CD14-positive monocyte (primary cell): ENCODE data around the gene SRPRA. TPM values are rescaled to one million over a fixed set of nuclear protein-coding genes. Genes with fewer than 3 reads are reported as not detected.

ENCODE experiments used
- DNase-seq, 3 donors: peaks; one replicate each; pipeline ENCODE4 v3.0.0-alpha.2; 2011 to 2022
- H2AFZ ChIP-seq: 2 replicates; pipeline ENCODE4 v1.6.0; 2012; ENCODE audit warnings: mild to moderate bottlenecking, low read depth, low read length, inconsistent platforms; ENCODE audit not compliant: insufficient read depth, poor library complexity, severe bottlenecking
- H3K27ac ChIP-seq, 2 donors: 1 replicate in 1 of 2; 2 replicates in 1 of 2; pipeline ENCODE4 v1.5.1; 2012 to 2013; ENCODE audit warnings: low read length in 2 of 2, control low read depth in 1 of 2, inconsistent platforms in 1 of 2, low read depth in 1 of 2, mild to moderate bottlenecking in 1 of 2
- H3K27me3 ChIP-seq, 2 donors: one replicate each; pipeline versions ENCODE4 v1.6.0 to v1.6.1; 2011 to 2013; ENCODE audit warnings: low read length in 2 of 2; ENCODE audit not compliant: control insufficient read depth in 2 of 2, insufficient read depth in 2 of 2
- H3K36me3 ChIP-seq, 2 donors: replicated peaks in 1 of 2; 1 replicate in 1 of 2; 2 replicates in 1 of 2; pipeline versions ENCODE4 v1.5.1 to v1.6.1; 2012 to 2013; ENCODE audit warnings: low read length in 2 of 2, control low read depth in 1 of 2, inconsistent platforms in 1 of 2, mild to moderate bottlenecking in 1 of 2; ENCODE audit not compliant: insufficient read depth in 2 of 2, control insufficient read depth in 1 of 2
- H3K4me1 ChIP-seq, 2 donors: 1 replicate in 1 of 2; 2 replicates in 1 of 2; pipeline versions ENCODE4 v1.5.1 to v1.6.1; 2012 to 2013; ENCODE audit warnings: low read length in 2 of 2, control low read depth in 1 of 2, inconsistent platforms in 1 of 2, mild to moderate bottlenecking in 1 of 2, moderate library complexity in 1 of 2; ENCODE audit not compliant: insufficient read depth in 2 of 2, control insufficient read depth in 1 of 2
- H3K4me2 ChIP-seq: replicated peaks from 2 replicates; pipeline ENCODE3; 2012; ENCODE audit warnings: low read length, moderate library complexity, mild to moderate bottlenecking; ENCODE audit not compliant: poor library complexity, severe bottlenecking; ENCODE audit errors: extremely low read depth
- H3K4me3 ChIP-seq, 3 experiments: fragments of 200-600 bp in 1 of 3; sonication (generic) in 1 of 3; replicated peaks in 1 of 3; 1 replicate in 2 of 3; 2 replicates in 1 of 3; pipeline ENCODE4 v1.5.1; 2011 to 2013; ENCODE audit warnings: low read length in 3 of 3, mild to moderate bottlenecking in 3 of 3, control low read depth in 2 of 3, low read depth in 2 of 3, inconsistent platforms in 1 of 3, moderate library complexity in 1 of 3
- H3K79me2 ChIP-seq: 2 replicates; pipeline ENCODE4 v1.6.0; 2012; ENCODE audit warnings: mild to moderate bottlenecking, control low read depth, inconsistent platforms, low read length, moderate library complexity; ENCODE audit not compliant: insufficient read depth
- H3K9ac ChIP-seq: 2 replicates; pipeline ENCODE4 v1.6.0; 2017; ENCODE audit warnings: low read length, mild to moderate bottlenecking; ENCODE audit not compliant: insufficient read depth, poor library complexity, severe bottlenecking
- H3K9me3 ChIP-seq, 2 donors: replicated peaks in 1 of 2; 1 replicate in 1 of 2; 2 replicates in 1 of 2; pipeline versions ENCODE4 v1.5.1 to v1.6.1; 2012 to 2013; ENCODE audit warnings: low read length in 2 of 2, control low read depth in 1 of 2; ENCODE audit not compliant: control insufficient read depth in 1 of 2, insufficient read depth in 1 of 2
- H4K20me1 ChIP-seq: 2 replicates; pipeline ENCODE4 v1.6.0; 2012; ENCODE audit warnings: mild to moderate bottlenecking, low read length, control low read depth, moderate library complexity; ENCODE audit not compliant: insufficient read depth
- H3K27ac Mint-ChIP-seq, 7 donors: one replicate each; pipeline ENCODE4 v1.8.0; 2020; ENCODE audit warnings: mild to moderate bottlenecking in 7 of 7, mixed read lengths in 7 of 7, moderate library complexity in 6 of 7, inconsistent platforms in 2 of 7
- H3K27me3 Mint-ChIP-seq, 3 donors: one replicate each; pipeline ENCODE4 v1.8.0; 2021 to 2022; ENCODE audit warnings: low read depth in 3 of 3, mild to moderate bottlenecking in 3 of 3, mixed read lengths in 3 of 3, moderate library complexity in 3 of 3, inconsistent platforms in 1 of 3
- H3K36me3 Mint-ChIP-seq, 2 donors: one replicate each; pipeline ENCODE4 v1.8.0; 2020; ENCODE audit warnings: mixed read lengths in 2 of 2, inconsistent platforms in 1 of 2, mild to moderate bottlenecking in 1 of 2
- H3K4me1 Mint-ChIP-seq: one replicate; pipeline ENCODE4 v1.8.0; 2020; ENCODE audit warnings: mild to moderate bottlenecking, mixed read lengths
- H3K4me3 Mint-ChIP-seq, 2 donors: one replicate each; pipeline ENCODE4 v1.8.0; 2020; ENCODE audit warnings: mild to moderate bottlenecking in 2 of 2, mixed read lengths in 2 of 2, moderate library complexity in 1 of 2
- H3K9me3 Mint-ChIP-seq, 7 donors: one replicate each; pipeline ENCODE4 v1.8.0; 2020 to 2022; ENCODE audit warnings: mixed read lengths in 7 of 7, mild to moderate bottlenecking in 6 of 7, moderate library complexity in 6 of 7, inconsistent platforms in 2 of 7
- WGBS: methylation state at CpG from one replicate; pipeline ENCODE4 v1.1.5; 2013; ENCODE audit warnings: missing lambda C conversion rate; ENCODE audit not compliant: insufficient coverage; 5-methylcytosine and 5-hydroxymethylcytosine counted together
- intact Hi-C, 2 donors: fragments of 100-400 bp; cut with micrococcal nuclease; formaldehyde crosslinking; loops; one replicate each; pipeline versions ENCODE4 v1.15.0 to v1.15.1; 2023
- polyA plus RNA-seq, 3 donors: library from polyadenylated mRNA; depleted of rRNA in 1 of 3; unstranded in 2 of 3; stranded (reverse) in 1 of 3; fragments of 300-500 nt in 2 of 3; fragments of >200 nt in 1 of 3; fragmentation: Illumina TruSeq in 2 of 3; gene quantifications; 1 replicate in 2 of 3; 2 replicates in 1 of 3; pipeline ENCODE4 v1.2.3, GENCODE V29; 2012 to 2021
- TF ChIP-seq, protein P1 (sequence below): fragments of 200-600 bp; IDR thresholded peaks from one replicate; pipeline ENCODE4 v1.8.0; 2022; ENCODE audit warnings: antibody characterized with exemption, mild to moderate bottlenecking

SRPRA gene
- polyA plus RNA-seq, 3 donors = 68.7 to 123 (median 87.6) TPM

GRCh38 chr11:126282736-126283591, 14.3 kb upstream of the SRPRA start, which contains the start of gene TIRAP:
TSS of gene TIRAP (plus strand) at chr11:126283093. CDS start at chr11:126290895, 7,802 bp downstream.
- intact Hi-C loops = no loop called here
- H3K9me3 ChIP-seq = no peaks in the 10 kb centered on the region
- peak within 1 kb of the TSS; percentile 93 to 96 for H3K27ac ChIP-seq
- WGBS = under 1% methylated on average over 73 of the region's 82 CpGs
- peaks cover 49 to 60% of the 10 kb centered on the region in 2 donors for H3K4me1 ChIP-seq
- peak within 1 kb of the TSS; percentile 72 for H2AFZ ChIP-seq
- H3K36me3 ChIP-seq = peaks cover 5 to 16% of the 10 kb centered on the region in 2 donors
- H3K27me3 Mint-ChIP-seq = peaks cover 0 to 3% (median 2%) of the 10 kb centered on the region in 3 donors
- peaks cover 61% of the 10 kb centered on the region for H3K79me2 ChIP-seq
- H3K36me3 Mint-ChIP-seq = peaks cover 16 to 20% of the 10 kb centered on the region in 2 donors
- TF ChIP-seq, protein P1, sequence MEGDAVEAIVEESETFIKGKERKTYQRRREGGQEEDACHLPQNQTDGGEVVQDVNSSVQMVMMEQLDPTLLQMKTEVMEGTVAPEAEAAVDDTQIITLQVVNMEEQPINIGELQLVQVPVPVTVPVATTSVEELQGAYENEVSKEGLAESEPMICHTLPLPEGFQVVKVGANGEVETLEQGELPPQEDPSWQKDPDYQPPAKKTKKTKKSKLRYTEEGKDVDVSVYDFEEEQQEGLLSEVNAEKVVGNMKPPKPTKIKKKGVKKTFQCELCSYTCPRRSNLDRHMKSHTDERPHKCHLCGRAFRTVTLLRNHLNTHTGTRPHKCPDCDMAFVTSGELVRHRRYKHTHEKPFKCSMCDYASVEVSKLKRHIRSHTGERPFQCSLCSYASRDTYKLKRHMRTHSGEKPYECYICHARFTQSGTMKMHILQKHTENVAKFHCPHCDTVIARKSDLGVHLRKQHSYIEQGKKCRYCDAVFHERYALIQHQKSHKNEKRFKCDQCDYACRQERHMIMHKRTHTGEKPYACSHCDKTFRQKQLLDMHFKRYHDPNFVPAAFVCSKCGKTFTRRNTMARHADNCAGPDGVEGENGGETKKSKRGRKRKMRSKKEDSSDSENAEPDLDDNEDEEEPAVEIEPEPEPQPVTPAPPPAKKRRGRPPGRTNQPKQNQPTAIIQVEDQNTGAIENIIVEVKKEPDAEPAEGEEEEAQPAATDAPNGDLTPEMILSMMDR = no peak
- peak within 1 kb of the TSS; percentile 89 for H3K9ac ChIP-seq
- no peaks in the 10 kb centered on the region for H3K27me3 ChIP-seq
- DNase-seq = peak; percentile 79 to 82 (median 79)
- peak within 1 kb of the TSS; percentile 98 to 99 (median 99) for H3K27ac Mint-ChIP-seq
- peaks cover 26% of the 10 kb centered on the region for H4K20me1 ChIP-seq
- H3K4me3 Mint-ChIP-seq = peak within 1 kb of the TSS; percentile 97
- H3K4me2 ChIP-seq = peak within 1 kb of the TSS; percentile 80
- H3K4me3 ChIP-seq = peak within 1 kb of the TSS; percentile 70 to 85 (median 83)
- H3K9me3 Mint-ChIP-seq = peaks cover 0 to 2% (median 0%) of the 10 kb centered on the region in 7 donors
- H3K4me1 Mint-ChIP-seq = peaks cover 57% of the 10 kb centered on the region

DNA sequence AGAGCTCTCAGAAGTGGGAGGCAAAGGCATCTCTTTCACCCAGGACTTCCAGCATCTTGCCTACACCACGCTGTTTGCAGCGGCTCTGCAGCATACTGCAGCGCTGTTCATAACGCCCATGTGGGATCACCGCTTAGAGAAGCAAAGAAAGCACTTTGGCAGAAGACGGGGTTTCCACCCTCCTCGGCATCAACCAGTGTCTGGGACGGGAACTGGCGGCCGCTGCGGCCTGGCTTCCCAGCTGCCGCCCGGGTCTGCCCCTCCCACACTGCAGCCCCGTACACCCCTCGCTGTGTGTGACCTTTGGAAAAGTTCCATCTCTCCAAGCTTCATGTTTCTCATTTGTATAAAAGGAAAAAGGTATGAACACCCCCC, 13.7 kb upstream of the SRPRA start:
- intact Hi-C loops = no loop called here
- peak in 2 of 3 donors; percentile 12 to 37 for DNase-seq
- H2AFZ ChIP-seq = peak overlapping the region; percentile 72
- Mint-ChIP-seq H3K36me3 (peaks cover 19 to 23% of the 10 kb centered on the region in 2 donors), H3K27ac (peak overlapping the region; percentile 88 to 98 (median 95)), H3K9me3 (peaks cover 0 to 2% (median 0%) of the 10 kb centered on the region in 7 donors), H3K4me1 (peaks cover 57% of the 10 kb centered on the region), H3K4me3 (peak overlapping the region; percentile 97), H3K27me3 (peaks cover 0 to 4% (median 2%) of the 10 kb centered on the region in 3 donors)
- TF ChIP-seq, protein P1 = no peak
- peaks cover 26% of the 10 kb centered on the region for H4K20me1 ChIP-seq
- peak overlapping the region; percentile 66 to 85 (median 70) for H3K4me3 ChIP-seq
- peaks cover 49 to 60% of the 10 kb centered on the region in 2 donors for H3K4me1 ChIP-seq
- peaks cover 55% of the 10 kb centered on the region for H3K79me2 ChIP-seq
- H3K27ac ChIP-seq = peak overlapping the region; percentile 93 to 96
- no peaks in the 10 kb centered on the region for H3K9me3 ChIP-seq
- peaks cover 3 to 16% of the 10 kb centered on the region in 2 donors for H3K36me3 ChIP-seq
- peak overlapping the region; percentile 89 for H3K9ac ChIP-seq
- peak overlapping the region; percentile 80 for H3K4me2 ChIP-seq
- under 1% methylated on average over 13 of the region's 15 CpGs for WGBS
- no peaks in the 10 kb centered on the region for H3K27me3 ChIP-seq
